Pulmonary artery endothelial cell (primary cell): ENCODE results near the gene SCRN1. TPM values are rescaled to one million over a fixed set of nuclear protein-coding genes. Genes with fewer than 3 reads are reported as not detected.
A peak's percentile ranks its signal among the peaks of the same experiment; 100 is the strongest.

ENCODE experiments used
- DNase-seq: peaks from one replicate; pipeline ENCODE4 v3.0.0-alpha.2; 2011; ENCODE audit warnings: low read depth, low spot score
- total RNA-seq: library from RNA; depleted of rRNA; stranded (reverse); fragments of >200 nt; gene quantifications from 2 replicates; pipeline ENCODE4 v1.2.3, GENCODE V29; 2014

The SCRN1 gene
- 29.6 and 114 TPM in 2 replicates for total RNA-seq

GRCh38 chr7:29989257-29989995 lies at the start of gene SCRN1:
TSS of gene SCRN1 (minus strand) at chr7:29989801. CDS start at chr7:29969067, 20,734 bp downstream.
- DNase-seq: no peak

- no peak for DNase-seq
Observed at GRCh38 chr7:30038196-30038980, 48.8 kb upstream of the SCRN1 start.

GRCh38 chr7:30036220-30036619 lies 46.6 kb upstream of the SCRN1 start:
- DNase-seq: no peak

- DNase-seq: no peak
Observed at GRCh38 chr7:30034501-30034900, 44.9 kb upstream of the SCRN1 start.

GRCh38 chr7:30032310-30033125 lies 42.9 kb upstream of the SCRN1 start:
- no peak for DNase-seq

GRCh38 chr7:30029696-30030095 lies 40.1 kb upstream of the SCRN1 start:
- DNase-seq: no peak

GRCh38 chr7:30028749-30029635 lies 39.4 kb upstream of the SCRN1 start:
- no peak for DNase-seq

- peak; percentile 47 for DNase-seq
Observed at GRCh38 chr7:30028216-30028748, 38.7 kb upstream of the SCRN1 start, which contains the start of gene PLEKHA8. TSS of gene PLEKHA8 (plus strand) at chr7:30028412. CDS start at chr7:30028763, 351 bp downstream.

- DNase-seq: no peak
Observed at GRCh38 chr7:30027740-30028215, 38.2 kb upstream of the SCRN1 start.

GRCh38 chr7:30027065-30027456 lies 37.5 kb upstream of the SCRN1 start:
- DNase-seq: peak; percentile 17

- DNase-seq: peak; percentile 98
Observed at GRCh38 chr7:30026229-30027064, 36.8 kb upstream of the SCRN1 start, which contains the start of gene FKBP14. TSS of gene FKBP14 (minus strand) at chr7:30026702. CDS start at chr7:30026508, 194 bp downstream.

- no peak for DNase-seq
Observed at GRCh38 chr7:30023524-30023923, 33.9 kb upstream of the SCRN1 start.

- no peak for DNase-seq
Observed at GRCh38 chr7:30022991-30023390, 33.4 kb upstream of the SCRN1 start.

- DNase-seq: no peak
Observed at GRCh38 chr7:30020535-30020934, 30.9 kb upstream of the SCRN1 start.

GRCh38 chr7:30019960-30020359 lies 30.4 kb upstream of the SCRN1 start:
- DNase-seq: no peak

- DNase-seq: no peak
Observed at GRCh38 chr7:30019387-30019786, 29.8 kb upstream of the SCRN1 start.

- no peak for DNase-seq
Observed at GRCh38 chr7:30018451-30018850, 28.9 kb upstream of the SCRN1 start.

GRCh38 chr7:30012757-30013156 lies 23.2 kb upstream of the SCRN1 start:
- no peak for DNase-seq

GRCh38 chr7:30010021-30010420 lies 20.4 kb upstream of the SCRN1 start:
- no peak for DNase-seq
